ENCODE data around the gene IL17RB.

- TF ChIP-seq RAD21 (IDR thresholded peaks at IDR 0.05 in 1 of 2, conservative IDR thresholded peaks at IDR 0.05 in 1 of 2; ENCODE audit: low read depth in 2 of 2, low read length in 2 of 2) (no peak), CTCF (IDR thresholded peaks at IDR 0.05; ENCODE audit: control extremely low read depth in 1 of 3, insufficient read depth in 1 of 3, low read depth in 1 of 3, low read length in 3 of 3) (no peak), POLR2A (IDR thresholded peaks at IDR 0.05; ENCODE audit: control extremely low read depth in 1 of 2, low read depth in 2 of 2, low read length in 2 of 2) (no peak), RFX5 (IDR thresholded peaks at IDR 0.05; ENCODE audit: borderline replicate concordance, low read depth, low read length) (no peak), PHF8 (conservative IDR thresholded peaks at IDR 0.05; ENCODE audit: low read depth, low read length) (no peak), EZH2 (IDR thresholded peaks at IDR 0.05; ENCODE audit: low read depth, low read length, severe bottlenecking) (no peak), SP1 (IDR thresholded peaks at IDR 0.05; ENCODE audit: low read depth, low read length) (no peak)
Measured at GRCh38 chr3:53899750-53900149, 53.4 kb downstream of the IL17RB start.
